Measurements from ENCODE around the gene MAOA. TPM values are rescaled to one million over a fixed set of nuclear protein-coding genes. Genes with fewer than 3 reads are reported as not detected.
"Not testable (repeated sequence)": the region's sequence is repeated elsewhere in the genome, so short reads cannot be mapped to it uniquely, and the experiment has no call there.

Gene MAOA
- total RNA-seq, 1 experiment from 2014 or later: 0.23 TPM

DNA sequence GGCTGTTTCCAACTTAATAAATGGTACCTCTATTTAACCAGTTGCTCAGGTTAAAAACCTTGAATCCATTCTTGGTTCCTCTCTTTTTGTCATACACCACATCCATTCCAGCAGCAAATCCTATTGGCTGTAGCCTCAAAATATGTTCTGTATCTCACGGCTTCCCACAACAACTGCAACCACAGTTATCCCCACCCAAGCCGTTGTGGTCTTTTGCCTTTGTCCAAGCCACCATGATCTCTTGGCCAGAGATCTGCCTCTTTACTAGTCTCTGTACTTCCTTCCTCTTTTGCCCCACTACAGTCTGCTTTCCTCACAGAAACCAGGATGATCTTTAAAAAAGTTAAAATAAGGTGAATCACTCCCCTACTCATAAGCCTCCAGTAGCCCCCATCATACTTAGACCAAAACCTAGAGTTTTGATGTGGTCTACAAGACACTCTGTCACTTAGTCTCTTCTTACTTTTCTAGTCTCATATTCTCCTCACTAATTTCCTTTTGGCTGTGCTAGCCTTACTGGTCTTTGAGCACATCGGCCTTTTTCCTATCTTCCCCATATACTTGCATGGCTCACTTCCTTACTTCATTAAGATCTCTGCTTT, 10.3 kb downstream of the MAOA start:
- Histone ChIP-seq H3K27me3 (ENCODE audit: control insufficient read depth, insufficient read depth, low read length) (no peaks in the 10 kb centered on the region), H3K4me3 (ENCODE audit: low read depth in 2 of 2, low read length in 2 of 2) (no peak overlapping the region), H3K9me3 (ENCODE audit: control insufficient read depth, insufficient read depth, low read depth, low read length) (no peaks in the 10 kb centered on the region), H3K36me3 (ENCODE audit: control insufficient read depth, insufficient read depth, low read length) (no peaks in the 10 kb centered on the region), H3K27ac (ENCODE audit: low read length) (no peak overlapping the region), H3K4me1 (ENCODE audit: control insufficient read depth, insufficient read depth, low read length) (no peaks in the 10 kb centered on the region)
- no TSS peak for BruUV-seq (replicated peaks)
- CTCF ChIA-PET: no interaction called here
- intact Hi-C loops (cut with micrococcal nuclease; ENCODE audit: unreplicated experiment): no loop called here
- TF ChIP-seq POLR2AphosphoS5 (IDR thresholded peaks at IDR 0.05; ENCODE audit: low read depth, low read length) (no peak), SIN3A (IDR thresholded peaks at IDR 0.05; ENCODE audit: borderline replicate concordance, insufficient read depth, low read depth, low read length) (no peak), TCF7L2 (IDR thresholded peaks at IDR 0.05; ENCODE audit: low read depth, low read length) (no peak)
- TF ChIP-seq, protein P1, sequence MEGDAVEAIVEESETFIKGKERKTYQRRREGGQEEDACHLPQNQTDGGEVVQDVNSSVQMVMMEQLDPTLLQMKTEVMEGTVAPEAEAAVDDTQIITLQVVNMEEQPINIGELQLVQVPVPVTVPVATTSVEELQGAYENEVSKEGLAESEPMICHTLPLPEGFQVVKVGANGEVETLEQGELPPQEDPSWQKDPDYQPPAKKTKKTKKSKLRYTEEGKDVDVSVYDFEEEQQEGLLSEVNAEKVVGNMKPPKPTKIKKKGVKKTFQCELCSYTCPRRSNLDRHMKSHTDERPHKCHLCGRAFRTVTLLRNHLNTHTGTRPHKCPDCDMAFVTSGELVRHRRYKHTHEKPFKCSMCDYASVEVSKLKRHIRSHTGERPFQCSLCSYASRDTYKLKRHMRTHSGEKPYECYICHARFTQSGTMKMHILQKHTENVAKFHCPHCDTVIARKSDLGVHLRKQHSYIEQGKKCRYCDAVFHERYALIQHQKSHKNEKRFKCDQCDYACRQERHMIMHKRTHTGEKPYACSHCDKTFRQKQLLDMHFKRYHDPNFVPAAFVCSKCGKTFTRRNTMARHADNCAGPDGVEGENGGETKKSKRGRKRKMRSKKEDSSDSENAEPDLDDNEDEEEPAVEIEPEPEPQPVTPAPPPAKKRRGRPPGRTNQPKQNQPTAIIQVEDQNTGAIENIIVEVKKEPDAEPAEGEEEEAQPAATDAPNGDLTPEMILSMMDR (IDR thresholded peaks at IDR 0.05): no peak
- TF ChIP-seq, protein P2, sequence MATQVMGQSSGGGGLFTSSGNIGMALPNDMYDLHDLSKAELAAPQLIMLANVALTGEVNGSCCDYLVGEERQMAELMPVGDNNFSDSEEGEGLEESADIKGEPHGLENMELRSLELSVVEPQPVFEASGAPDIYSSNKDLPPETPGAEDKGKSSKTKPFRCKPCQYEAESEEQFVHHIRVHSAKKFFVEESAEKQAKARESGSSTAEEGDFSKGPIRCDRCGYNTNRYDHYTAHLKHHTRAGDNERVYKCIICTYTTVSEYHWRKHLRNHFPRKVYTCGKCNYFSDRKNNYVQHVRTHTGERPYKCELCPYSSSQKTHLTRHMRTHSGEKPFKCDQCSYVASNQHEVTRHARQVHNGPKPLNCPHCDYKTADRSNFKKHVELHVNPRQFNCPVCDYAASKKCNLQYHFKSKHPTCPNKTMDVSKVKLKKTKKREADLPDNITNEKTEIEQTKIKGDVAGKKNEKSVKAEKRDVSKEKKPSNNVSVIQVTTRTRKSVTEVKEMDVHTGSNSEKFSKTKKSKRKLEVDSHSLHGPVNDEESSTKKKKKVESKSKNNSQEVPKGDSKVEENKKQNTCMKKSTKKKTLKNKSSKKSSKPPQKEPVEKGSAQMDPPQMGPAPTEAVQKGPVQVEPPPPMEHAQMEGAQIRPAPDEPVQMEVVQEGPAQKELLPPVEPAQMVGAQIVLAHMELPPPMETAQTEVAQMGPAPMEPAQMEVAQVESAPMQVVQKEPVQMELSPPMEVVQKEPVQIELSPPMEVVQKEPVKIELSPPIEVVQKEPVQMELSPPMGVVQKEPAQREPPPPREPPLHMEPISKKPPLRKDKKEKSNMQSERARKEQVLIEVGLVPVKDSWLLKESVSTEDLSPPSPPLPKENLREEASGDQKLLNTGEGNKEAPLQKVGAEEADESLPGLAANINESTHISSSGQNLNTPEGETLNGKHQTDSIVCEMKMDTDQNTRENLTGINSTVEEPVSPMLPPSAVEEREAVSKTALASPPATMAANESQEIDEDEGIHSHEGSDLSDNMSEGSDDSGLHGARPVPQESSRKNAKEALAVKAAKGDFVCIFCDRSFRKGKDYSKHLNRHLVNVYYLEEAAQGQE (IDR thresholded peaks at IDR 0.05; ENCODE audit: insufficient read depth in 1 of 2, low read depth in 2 of 2, low read length in 1 of 2): no peak
- in situ Hi-C loops (cut with HindIII; ENCODE audit: low pct_unique_long_range_greater_than_20kb, low sequenced_read_pairs): no loop called here
- ATAC-seq: no peak
- DNase-seq (ENCODE audit: low read depth, low spot score): no peak
- POLR2A ChIA-PET: no interaction called here

- in situ Hi-C loops (cut with HindIII; ENCODE audit: low pct_unique_long_range_greater_than_20kb, low sequenced_read_pairs); H3K9me3 ChIP-seq (ENCODE audit: control insufficient read depth, insufficient read depth, low read depth, low read length); H3K4me1 ChIP-seq (ENCODE audit: control insufficient read depth, insufficient read depth, low read length); BruUV-seq (replicated peaks); intact Hi-C loops (cut with micrococcal nuclease; ENCODE audit: unreplicated experiment); H3K27me3 ChIP-seq (ENCODE audit: control insufficient read depth, insufficient read depth, low read length); CTCF ChIA-PET; H3K4me3 ChIP-seq (ENCODE audit: low read depth in 2 of 2, low read length in 2 of 2); ATAC-seq; POLR2A ChIA-PET; H3K36me3 ChIP-seq (ENCODE audit: control insufficient read depth, insufficient read depth, low read length); H3K27ac ChIP-seq (ENCODE audit: low read length); DNase-seq (ENCODE audit: low read depth, low spot score): not testable (repeated sequence)
Measured at GRCh38 chrX:43675965-43676628, 20.0 kb downstream of the MAOA start.

DNA sequence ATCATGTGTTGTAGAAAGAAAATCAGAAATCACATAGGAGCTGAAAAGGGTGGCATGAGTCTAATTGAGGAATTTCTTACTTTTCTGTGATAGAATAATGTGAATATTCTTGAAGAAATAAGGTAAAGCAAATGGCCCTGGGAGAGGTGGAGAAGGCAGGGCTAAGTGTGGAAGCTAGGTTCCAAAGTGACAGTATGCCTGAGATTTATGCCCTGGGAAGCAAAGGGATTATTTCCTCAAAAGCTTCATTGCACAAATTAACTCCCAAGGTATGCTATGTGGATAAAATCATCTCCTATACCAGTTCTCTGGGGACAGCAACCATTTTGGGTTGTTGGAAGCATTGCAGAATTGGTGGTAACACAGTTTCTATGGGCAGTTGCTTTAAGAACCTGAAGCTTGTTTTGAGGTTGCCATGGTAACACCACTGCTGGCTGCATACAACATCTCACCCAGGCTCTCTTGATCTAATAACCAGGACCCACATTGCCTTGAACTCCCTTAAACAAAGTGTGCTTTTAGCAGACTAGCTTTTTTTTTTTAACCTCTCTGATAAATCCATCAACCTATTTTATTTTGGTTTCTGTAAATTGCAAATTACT, 21.0 kb downstream of the MAOA start:
- no peaks in the 10 kb centered on the region for H3K4me1 ChIP-seq (ENCODE audit: control insufficient read depth, insufficient read depth, low read length)
- no peak overlapping the region for H3K27ac ChIP-seq (ENCODE audit: low read length)
- intact Hi-C loops (cut with micrococcal nuclease; ENCODE audit: unreplicated experiment): no loop called here
- in situ Hi-C loops (cut with HindIII; ENCODE audit: low pct_unique_long_range_greater_than_20kb, low sequenced_read_pairs): no loop called here
- H3K27me3 ChIP-seq (ENCODE audit: control insufficient read depth, insufficient read depth, low read length): no peaks in the 10 kb centered on the region
- no TSS peak for BruUV-seq (replicated peaks)
- POLR2A ChIA-PET: no interaction called here
- DNase-seq (ENCODE audit: low read depth, low spot score) (no peak), ATAC-seq (no peak)
- no peaks in the 10 kb centered on the region for H3K9me3 ChIP-seq (ENCODE audit: control insufficient read depth, insufficient read depth, low read depth, low read length)
- CTCF ChIA-PET: no interaction called here
- no peak for TF ChIP-seq POLR2AphosphoS5 (IDR thresholded peaks at IDR 0.05; ENCODE audit: low read depth, low read length)
- no peak for TF ChIP-seq SIN3A (IDR thresholded peaks at IDR 0.05; ENCODE audit: borderline replicate concordance, insufficient read depth, low read depth, low read length)
- TF ChIP-seq, protein P1 (IDR thresholded peaks at IDR 0.05): no peak
- TF ChIP-seq, protein P2 (IDR thresholded peaks at IDR 0.05; ENCODE audit: insufficient read depth in 1 of 2, low read depth in 2 of 2, low read length in 1 of 2): no peak
- no peak for TF ChIP-seq TCF7L2 (IDR thresholded peaks at IDR 0.05; ENCODE audit: low read depth, low read length)
- H3K4me3 ChIP-seq (ENCODE audit: low read depth in 2 of 2, low read length in 2 of 2): no peak overlapping the region
- no peaks in the 10 kb centered on the region for H3K36me3 ChIP-seq (ENCODE audit: control insufficient read depth, insufficient read depth, low read length)

Measured in Panc1 (cell line).